ENCODE results near the gene MAN2C1.
"Not testable (repeated sequence)": the region's sequence is repeated elsewhere in the genome, so short reads cannot be mapped to it uniquely, and the experiment has no call there.

Gene MAN2C1

DNA sequence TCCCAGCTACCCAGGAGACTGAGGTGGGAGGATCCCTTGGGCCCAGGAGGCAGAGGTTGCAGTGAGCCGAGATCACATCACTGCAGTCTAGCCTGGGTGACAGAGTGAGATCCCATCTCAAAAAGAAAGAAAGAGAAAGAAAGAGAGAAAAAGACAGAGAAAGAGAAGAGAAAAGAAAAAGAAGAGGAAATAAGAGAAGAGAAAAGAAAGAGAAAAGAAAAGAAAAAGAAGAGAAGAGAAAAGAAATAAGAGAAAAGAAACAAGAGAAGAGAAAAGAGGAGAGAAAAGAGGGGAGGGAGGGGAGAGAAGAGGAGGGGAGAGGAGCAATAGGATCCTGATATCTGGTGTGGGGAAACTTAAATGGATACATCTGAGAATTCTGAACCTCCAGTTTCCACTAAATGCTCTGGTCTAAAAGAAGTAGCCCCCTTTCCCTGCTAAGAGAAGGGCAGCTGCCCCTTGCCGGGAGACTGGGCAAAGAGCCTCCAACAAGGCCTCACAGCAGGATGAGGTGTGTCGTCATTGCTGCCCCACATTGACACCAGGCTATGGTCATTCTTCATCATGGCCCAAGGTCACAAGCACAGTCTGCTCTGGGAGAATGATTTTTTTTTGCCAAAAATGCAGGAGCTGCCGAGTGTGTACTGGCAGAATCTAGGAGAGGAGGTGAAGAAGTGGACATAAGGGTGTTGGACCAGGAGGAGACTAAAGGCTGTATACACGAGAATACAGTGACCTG is 53.7 kb downstream of the MAN2C1 start:
- DNase-seq (ENCODE audit: low read depth): no peak
- H3K4me3 ChIP-seq (ENCODE audit: low read depth, low read length): no peak overlapping the region
- no peak for TF ChIP-seq CTCF (conservative IDR thresholded peaks at IDR 0.05; ENCODE audit: low read depth, low read length)

DNA sequence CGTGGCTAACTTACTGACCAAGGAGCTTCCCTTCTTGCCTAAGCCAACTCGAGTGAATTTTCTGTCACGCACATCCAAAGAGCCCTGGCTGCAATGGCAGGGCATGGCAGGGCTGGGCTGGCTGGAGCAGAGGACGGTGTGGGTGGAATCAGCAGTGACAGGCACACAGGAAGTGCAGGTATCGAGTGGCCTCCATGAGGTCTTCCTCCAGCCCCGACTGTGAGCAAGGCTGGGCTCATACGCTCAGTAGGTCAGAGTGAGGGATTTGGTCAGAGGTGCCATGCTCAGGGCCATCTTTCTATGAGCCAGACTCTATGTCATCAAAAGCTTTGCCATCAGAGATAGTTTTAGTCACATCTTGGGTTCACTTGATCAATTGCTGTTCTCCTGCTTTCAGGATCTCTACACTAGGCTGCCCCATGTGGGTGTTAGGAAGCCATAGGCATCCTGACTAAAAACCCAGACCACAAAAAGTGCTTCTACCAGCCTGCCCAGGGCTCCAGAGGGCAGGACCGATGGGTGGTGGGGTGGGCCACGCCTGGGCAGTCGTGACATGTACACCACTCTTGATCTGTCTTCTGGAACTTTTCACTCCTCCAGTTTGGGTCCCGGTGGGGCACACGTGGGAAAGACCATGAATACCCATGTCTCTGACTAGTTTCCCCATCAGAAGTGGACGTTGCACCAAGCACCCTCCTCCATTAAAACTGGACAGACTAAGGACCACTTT is 55.1 kb downstream of the MAN2C1 start:
- no peak for DNase-seq (ENCODE audit: low read depth)
- no peak for TF ChIP-seq CTCF (conservative IDR thresholded peaks at IDR 0.05; ENCODE audit: low read depth, low read length)
- no peak overlapping the region for H3K4me3 ChIP-seq (ENCODE audit: low read depth, low read length)

GRCh38 chr15:75312548-75312947 is 55.9 kb downstream of the MAN2C1 start:
- H3K4me3 ChIP-seq (ENCODE audit: low read depth, low read length); DNase-seq (ENCODE audit: low read depth): not testable (repeated sequence)

- peak; percentile 74 for DNase-seq (ENCODE audit: low read depth)
- no peak for TF ChIP-seq CTCF (conservative IDR thresholded peaks at IDR 0.05; ENCODE audit: low read depth, low read length)
- no peak overlapping the region for H3K4me3 ChIP-seq (ENCODE audit: low read depth, low read length)
These were observed 58.7 kb downstream of the MAN2C1 start for GRCh38 chr15:75309711-75310110.

DNA sequence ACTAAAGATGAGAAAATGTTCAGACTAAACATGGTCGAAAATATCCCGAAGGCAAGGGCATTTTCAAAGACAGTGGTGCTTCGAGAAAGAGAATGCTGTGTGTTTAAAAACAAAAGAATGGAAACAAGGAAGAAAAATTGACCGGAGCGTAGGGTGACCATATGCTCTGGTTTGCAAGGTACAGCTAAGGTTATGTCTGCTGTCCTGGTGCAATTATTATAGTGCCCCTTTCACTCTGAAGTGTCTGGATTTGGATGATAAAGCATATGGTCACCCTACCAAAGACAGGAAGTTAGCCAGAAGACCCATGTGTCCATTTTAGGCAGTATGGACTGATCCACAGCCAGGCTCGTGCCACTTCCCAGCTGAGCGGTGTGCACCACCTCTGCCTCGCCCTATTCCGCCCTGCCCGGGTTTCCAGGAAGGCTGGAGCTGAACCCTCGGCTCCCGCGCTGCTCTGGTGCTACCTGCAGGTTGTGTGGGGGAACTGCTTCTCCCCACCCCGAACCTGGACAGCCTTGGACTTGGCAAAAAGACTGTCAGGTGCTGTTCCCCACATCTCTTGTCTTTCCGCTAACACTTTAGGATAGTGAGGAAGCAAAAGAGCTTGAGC is 60.5 kb downstream of the MAN2C1 start:
- DNase-seq (ENCODE audit: low read depth): peak; percentile 47
- no peak overlapping the region for H3K4me3 ChIP-seq (ENCODE audit: low read depth, low read length)
- peak; percentile 65 for TF ChIP-seq CTCF (conservative IDR thresholded peaks at IDR 0.05; ENCODE audit: low read depth, low read length)

DNA sequence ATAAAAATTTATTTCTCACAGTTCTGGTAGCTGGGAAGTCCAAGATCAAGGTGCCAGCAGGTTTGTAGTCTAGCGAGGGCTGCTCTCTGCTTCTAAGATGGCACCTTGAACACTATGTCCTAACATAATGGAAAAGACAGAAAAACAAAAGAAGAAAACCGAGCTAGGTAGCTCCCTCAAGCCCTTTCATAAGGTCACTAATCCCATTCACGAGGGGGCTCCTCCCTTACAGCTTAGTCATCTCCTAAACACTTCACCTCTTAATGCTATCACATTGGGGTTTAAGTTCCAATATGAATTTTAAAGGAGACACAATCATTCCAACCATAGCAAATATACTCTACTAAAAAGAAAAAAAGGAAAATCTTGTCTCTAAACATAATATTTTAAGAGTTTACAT is 62.2 kb downstream of the MAN2C1 start:
- no peak for TF ChIP-seq CTCF (conservative IDR thresholded peaks at IDR 0.05; ENCODE audit: low read depth, low read length)
- DNase-seq (ENCODE audit: low read depth): no peak
- H3K4me3 ChIP-seq (ENCODE audit: low read depth, low read length): no peak overlapping the region
